CD4-positive, CD25-positive, alpha-beta regulatory T cell (primary cell): ENCODE results near the gene SAMD4A. TPM values are rescaled to one million over a fixed set of nuclear protein-coding genes. Genes with fewer than 3 reads are reported as not detected.
A peak's percentile ranks its signal among the peaks of the same experiment; 100 is the strongest.

ENCODE experiments used
- ATAC-seq, 2 donors: fragments of 150-1000 bp; cut with Tn5 transposase; one replicate each; pipeline ENCODE4 v1.10.0; 2021; ENCODE audit warnings: low read depth in 2 of 2, moderate number of reproducible peaks in 2 of 2, moderate library complexity in 1 of 2
- DNase-seq, 3 donors: peaks; one replicate each; pipeline versions ENCODE4 v3.0.0 to v3.0.0-alpha.2; 2012 to 2022; ENCODE audit warnings: mixed read lengths in 1 of 3
- H3K27ac ChIP-seq: one replicate; pipeline ENCODE4 v1.7.0; 2013; ENCODE audit warnings: mild to moderate bottlenecking, low read length; ENCODE audit not compliant: insufficient read depth, poor library complexity, severe bottlenecking
- H3K27me3 ChIP-seq: one replicate; pipeline ENCODE4 v1.7.0; 2013; ENCODE audit warnings: low read length; ENCODE audit not compliant: control insufficient read depth, insufficient read depth
- H3K36me3 ChIP-seq: one replicate; pipeline ENCODE4 v1.7.0; 2013; ENCODE audit warnings: mild to moderate bottlenecking, low read length, moderate library complexity; ENCODE audit not compliant: control insufficient read depth, insufficient read depth
- H3K4me1 ChIP-seq: 2 replicates; pipeline ENCODE4 v1.7.0; 2013; ENCODE audit warnings: mild to moderate bottlenecking, low read length; ENCODE audit not compliant: insufficient read depth, control insufficient read depth, poor library complexity, severe bottlenecking
- H3K4me3 ChIP-seq: one replicate; pipeline ENCODE4 v1.7.0; 2013; ENCODE audit warnings: low read depth, mild to moderate bottlenecking, low read length, moderate library complexity
- H3K9me3 ChIP-seq, 2 experiments: 1 replicate in 1 of 2; 2 replicates in 1 of 2; pipeline ENCODE4 v1.7.0; 2013; ENCODE audit warnings: low read length in 2 of 2, mild to moderate bottlenecking in 1 of 2, moderate library complexity in 1 of 2; ENCODE audit not compliant: control insufficient read depth in 2 of 2
- H3K27ac Mint-ChIP-seq, 3 donors: one replicate each; pipeline ENCODE4 v1.8.0; 2020 to 2022; ENCODE audit warnings: mild to moderate bottlenecking in 3 of 3, mixed read lengths in 3 of 3, moderate library complexity in 2 of 3
- H3K27me3 Mint-ChIP-seq: one replicate; pipeline ENCODE4 v1.8.0; 2022; ENCODE audit warnings: mild to moderate bottlenecking, mixed read lengths
- H3K36me3 Mint-ChIP-seq: one replicate; pipeline ENCODE4 v1.8.0; 2020; ENCODE audit warnings: mixed read lengths
- H3K4me1 Mint-ChIP-seq, 4 donors: one replicate each; pipeline ENCODE4 v1.8.0; 2020 to 2022; ENCODE audit warnings: mixed read lengths in 4 of 4, mild to moderate bottlenecking in 1 of 4
- H3K4me3 Mint-ChIP-seq, 4 donors: one replicate each; pipeline ENCODE4 v1.8.0; 2020 to 2022; ENCODE audit warnings: mild to moderate bottlenecking in 4 of 4, mixed read lengths in 4 of 4, moderate library complexity in 3 of 4
- H3K9me3 Mint-ChIP-seq, 7 donors: one replicate each; pipeline ENCODE4 v1.8.0; 2020 to 2022; ENCODE audit warnings: mixed read lengths in 7 of 7, mild to moderate bottlenecking in 3 of 7, moderate library complexity in 2 of 7
- polyA plus RNA-seq, 4 donors: library from polyadenylated mRNA; unstranded; fragments of 300-500 nt; fragmentation: Illumina TruSeq; gene quantifications; one replicate each; pipeline ENCODE4 v1.2.3, GENCODE V29; 2021
- total RNA-seq: library from RNA; stranded (reverse); gene quantifications from one replicate; pipeline ENCODE4 v1.2.3, GENCODE V29; 2022

The SAMD4A gene
- total and polyA plus RNA-seq, 5 donors from 2014 or later: 0.05 to 7.9 (median 0.13) TPM; not detected in 1

DNA sequence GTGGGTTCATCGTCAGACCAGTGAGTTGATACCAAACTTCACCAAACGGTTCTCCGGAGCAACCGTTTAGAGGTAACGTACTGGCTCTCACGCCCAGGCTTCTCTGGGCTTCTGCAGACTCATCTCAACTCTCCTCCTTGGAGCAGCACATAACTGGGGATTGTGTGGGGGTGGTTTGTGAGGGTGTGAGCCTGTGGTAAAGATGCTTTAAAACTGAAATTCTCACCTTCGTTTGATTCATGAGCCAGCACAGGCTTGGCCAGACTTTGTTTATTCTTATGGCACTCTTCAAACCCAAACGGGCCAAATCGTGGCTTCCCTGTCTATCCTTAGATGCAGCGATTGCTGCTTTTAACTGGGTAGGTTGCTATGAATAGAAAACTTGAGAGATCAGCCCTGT, 121.3 kb downstream of the SAMD4A start:
- Histone ChIP-seq H3K36me3 (no peaks in the 10 kb centered on the region), H3K4me3 (no peak overlapping the region), H3K27me3 (no peaks in the 10 kb centered on the region), H3K9me3 (no peaks in the 10 kb centered on the region), H3K27ac (no peak overlapping the region), H3K4me1 (no peaks in the 10 kb centered on the region)
- peaks cover under 1% of the 10 kb centered on the region for H3K27me3 Mint-ChIP-seq
- no peaks in the 10 kb centered on the region for H3K36me3 Mint-ChIP-seq
- no peak overlapping the region for H3K4me3 Mint-ChIP-seq
- peaks cover 0 to 1% (median 0%) of the 10 kb centered on the region in 7 donors for H3K9me3 Mint-ChIP-seq
- H3K4me1 Mint-ChIP-seq: peaks cover 0 to 3% (median 0%) of the 10 kb centered on the region in 4 donors
- DNase-seq (no peak), ATAC-seq (no peak)
- H3K27ac Mint-ChIP-seq: no peak overlapping the region

DNA sequence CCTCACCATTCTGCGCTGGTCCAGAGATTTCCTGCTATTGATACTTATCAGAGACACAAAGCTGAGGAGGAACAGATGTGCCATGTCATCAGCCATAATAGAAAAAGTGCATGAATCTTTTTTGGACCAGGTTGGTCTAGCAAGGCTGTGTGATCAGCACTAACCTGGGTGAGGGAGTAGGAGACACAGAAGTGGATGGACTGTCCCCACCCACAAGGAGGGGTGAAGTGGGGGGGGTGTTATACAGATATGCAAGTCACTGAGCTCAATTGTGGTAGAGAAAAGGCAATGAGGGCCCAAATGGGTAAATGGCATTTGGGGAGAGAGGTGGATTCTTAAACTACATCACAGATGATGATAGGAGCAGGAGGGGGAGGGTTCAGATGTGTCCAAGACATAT, 123.0 kb downstream of the SAMD4A start:
- Mint-ChIP-seq H3K4me1 (peaks cover 0 to 3% (median 0%) of the 10 kb centered on the region in 4 donors), H3K27ac (no peak overlapping the region), H3K9me3 (peaks cover 0 to 1% (median 0%) of the 10 kb centered on the region in 7 donors), H3K36me3 (peaks cover 10% of the 10 kb centered on the region), H3K4me3 (no peak overlapping the region), H3K27me3 (no peaks in the 10 kb centered on the region)
- Histone ChIP-seq H3K27ac (no peak overlapping the region), H3K27me3 (no peaks in the 10 kb centered on the region), H3K9me3 (no peaks in the 10 kb centered on the region), H3K4me1 (no peaks in the 10 kb centered on the region), H3K36me3 (no peaks in the 10 kb centered on the region), H3K4me3 (no peak overlapping the region)
- ATAC-seq (no peak), DNase-seq (no peak)

DNA sequence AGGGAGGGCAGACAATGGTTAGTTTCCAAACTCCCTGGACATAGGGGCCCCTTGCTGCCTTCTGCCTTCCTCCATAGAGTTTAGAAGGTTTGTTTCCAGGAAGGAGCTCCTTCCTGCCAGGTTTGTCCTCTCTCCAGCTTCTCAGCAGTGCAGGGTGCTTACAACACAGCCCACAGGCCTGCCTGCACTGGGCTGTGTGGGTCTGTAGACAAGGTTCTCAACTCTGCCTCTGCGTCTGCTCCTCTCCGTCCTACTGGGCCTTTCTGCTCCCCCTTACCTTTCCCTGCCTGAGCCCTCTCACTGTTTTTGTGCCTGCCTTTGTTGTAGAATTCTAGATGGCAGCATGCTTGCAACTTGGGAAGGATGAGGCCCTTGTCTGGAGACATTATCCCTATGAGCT, 124.0 kb downstream of the SAMD4A start:
- no peak overlapping the region for H3K27ac ChIP-seq
- ATAC-seq (no peak), DNase-seq (no peak)
- Mint-ChIP-seq H3K4me3 (no peak overlapping the region), H3K9me3 (no peaks in the 10 kb centered on the region), H3K27ac (peak overlapping the region in 2 of 3 donors; percentile 13 to 72), H3K36me3 (peaks cover 10% of the 10 kb centered on the region), H3K4me1 (no peaks in the 10 kb centered on the region), H3K27me3 (no peaks in the 10 kb centered on the region)
- no peaks in the 10 kb centered on the region for H3K27me3 ChIP-seq
- no peak overlapping the region for H3K4me3 ChIP-seq
- H3K4me1 ChIP-seq: no peaks in the 10 kb centered on the region
- no peaks in the 10 kb centered on the region for H3K36me3 ChIP-seq
- no peaks in the 10 kb centered on the region for H3K9me3 ChIP-seq

DNA sequence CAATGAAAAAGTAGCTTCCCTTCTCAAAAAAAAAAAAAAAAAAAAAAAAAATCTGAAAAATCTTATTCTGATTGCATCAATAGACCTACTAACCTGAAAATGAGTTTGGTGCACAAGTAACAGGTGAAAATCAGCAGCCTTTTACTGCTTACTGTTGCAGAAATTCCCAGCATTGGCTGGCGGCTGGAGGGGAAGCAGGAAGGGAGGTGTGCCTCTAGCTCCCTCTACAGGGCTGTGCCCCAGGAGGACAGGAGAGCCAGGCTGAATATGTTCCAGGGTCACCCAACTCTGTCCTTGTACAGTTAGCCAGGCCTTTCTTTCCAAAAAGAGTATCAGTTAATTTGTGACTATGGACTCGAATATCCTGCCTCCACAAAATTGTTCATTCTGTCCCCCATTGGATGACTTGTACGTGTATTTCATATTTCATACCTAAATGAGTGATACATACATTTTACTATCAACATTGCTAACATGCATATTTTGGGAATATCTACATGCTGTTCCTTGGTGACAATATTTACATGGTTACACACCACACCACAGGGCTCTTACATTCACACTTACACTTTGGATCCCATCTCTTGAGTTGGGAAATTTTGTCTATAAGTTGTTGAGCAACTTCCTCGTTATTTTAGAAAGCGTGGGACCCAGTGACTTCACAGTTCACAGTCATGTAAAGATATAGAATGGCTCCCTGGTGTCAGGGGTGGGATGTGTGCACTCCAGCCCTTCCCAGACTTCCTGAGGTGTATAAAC, 124.8 kb downstream of the SAMD4A start:
- Mint-ChIP-seq H3K4me1 (no peaks in the 10 kb centered on the region), H3K27ac (peak overlapping the region in 1 of 3 donors; percentile 72), H3K27me3 (no peaks in the 10 kb centered on the region), H3K36me3 (peaks cover 10% of the 10 kb centered on the region), H3K9me3 (no peaks in the 10 kb centered on the region), H3K4me3 (no peak overlapping the region)
- H3K4me3 ChIP-seq: no peak overlapping the region
- H3K27ac ChIP-seq: no peak overlapping the region
- peak; percentile 7 to 65 (median 31) for DNase-seq
- peak in 1 of 2 donors; percentile 58 for ATAC-seq
- no peaks in the 10 kb centered on the region for H3K36me3 ChIP-seq
- H3K27me3 ChIP-seq: no peaks in the 10 kb centered on the region
- no peaks in the 10 kb centered on the region for H3K9me3 ChIP-seq
- H3K4me1 ChIP-seq: no peaks in the 10 kb centered on the region

DNA sequence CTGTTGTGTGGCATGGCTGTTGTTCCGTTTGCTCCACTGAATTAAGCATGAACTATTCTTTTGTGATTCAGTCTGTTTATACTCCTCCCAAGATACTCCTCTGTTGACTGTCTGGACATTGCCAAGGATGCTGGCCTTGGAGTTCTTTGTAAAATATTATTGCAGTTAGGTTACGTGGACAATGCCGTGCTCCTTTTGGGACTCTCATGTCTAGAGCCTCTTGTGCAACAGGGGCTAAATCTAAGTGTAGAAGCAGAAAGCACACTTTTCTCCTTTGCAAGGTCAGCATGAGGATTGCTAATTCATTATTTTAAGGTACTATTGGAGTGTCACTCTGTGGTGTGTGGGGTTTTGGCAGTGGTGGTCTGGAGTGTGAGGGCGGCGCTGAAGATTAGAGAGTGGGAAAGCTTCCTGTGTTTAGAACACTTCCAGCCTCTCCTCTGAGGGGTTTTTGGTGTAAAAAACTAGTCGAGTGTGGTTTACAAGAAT, 125.4 kb downstream of the SAMD4A start:
- Histone ChIP-seq H3K27me3 (no peaks in the 10 kb centered on the region), H3K4me1 (no peaks in the 10 kb centered on the region), H3K27ac (no peak overlapping the region), H3K4me3 (no peak overlapping the region), H3K36me3 (no peaks in the 10 kb centered on the region), H3K9me3 (no peaks in the 10 kb centered on the region)
- Mint-ChIP-seq H3K4me3 (no peak overlapping the region), H3K4me1 (no peaks in the 10 kb centered on the region), H3K36me3 (peaks cover 10% of the 10 kb centered on the region), H3K27me3 (no peaks in the 10 kb centered on the region), H3K27ac (no peak overlapping the region), H3K9me3 (no peaks in the 10 kb centered on the region)
- DNase-seq (no peak), ATAC-seq (no peak)

DNA sequence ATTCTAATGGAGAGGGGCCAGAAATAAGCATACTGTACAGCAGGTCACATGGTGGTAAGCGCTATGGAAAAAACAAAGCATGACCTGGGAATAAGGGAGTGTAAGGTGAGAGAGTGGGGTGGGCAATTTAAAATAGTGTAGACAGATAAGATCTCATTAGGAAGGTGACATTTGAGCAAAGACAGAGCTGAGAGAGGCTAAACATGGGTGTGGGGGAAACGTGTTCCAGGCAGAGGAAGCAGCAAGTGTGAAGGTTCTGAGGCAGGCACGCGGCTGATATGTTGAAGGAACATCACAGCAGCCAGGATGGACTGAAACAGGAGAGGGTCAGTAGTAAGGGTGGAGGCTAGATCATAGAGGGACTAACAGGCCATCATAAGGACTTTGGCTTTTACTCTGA, 126.8 kb downstream of the SAMD4A start:
- Histone ChIP-seq H3K27ac (no peak overlapping the region), H3K4me1 (no peaks in the 10 kb centered on the region), H3K9me3 (no peaks in the 10 kb centered on the region), H3K4me3 (no peak overlapping the region), H3K36me3 (no peaks in the 10 kb centered on the region), H3K27me3 (no peaks in the 10 kb centered on the region)
- H3K27ac Mint-ChIP-seq: peak overlapping the region in 1 of 3 donors; percentile 28
- H3K27me3 Mint-ChIP-seq: no peaks in the 10 kb centered on the region
- DNase-seq (no peak), ATAC-seq (no peak)
- peaks cover 12% of the 10 kb centered on the region for H3K36me3 Mint-ChIP-seq
- H3K4me1 Mint-ChIP-seq: no peaks in the 10 kb centered on the region
- no peak overlapping the region for H3K4me3 Mint-ChIP-seq
- H3K9me3 Mint-ChIP-seq: no peaks in the 10 kb centered on the region

DNA sequence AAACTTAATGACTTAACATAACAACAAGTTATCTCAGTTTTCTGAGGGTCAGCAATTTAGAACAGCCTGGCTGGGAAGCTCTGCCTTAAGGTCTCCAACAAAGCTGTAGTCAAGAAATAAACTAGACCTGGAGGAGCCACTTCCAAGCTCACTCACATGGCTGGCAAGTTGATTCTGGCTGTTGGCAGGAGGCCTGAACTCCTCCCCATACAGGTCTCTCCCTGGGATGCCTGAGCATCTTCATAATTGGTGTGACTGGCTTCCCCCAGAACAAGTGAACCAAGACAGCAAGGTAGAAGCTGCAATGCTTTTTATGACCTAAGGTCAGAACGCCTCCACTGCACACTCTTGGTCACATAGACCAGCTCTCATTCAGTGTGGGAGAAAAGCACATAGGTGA, 128.3 kb downstream of the SAMD4A start:
- no peaks in the 10 kb centered on the region for H3K27me3 ChIP-seq
- Mint-ChIP-seq H3K36me3 (peaks cover 12% of the 10 kb centered on the region), H3K27ac (no peak overlapping the region), H3K4me1 (no peaks in the 10 kb centered on the region), H3K4me3 (no peak overlapping the region), H3K27me3 (peaks cover 6% of the 10 kb centered on the region), H3K9me3 (peaks cover 0 to 2% (median 0%) of the 10 kb centered on the region in 7 donors)
- H3K4me3 ChIP-seq: no peak overlapping the region
- DNase-seq (no peak), ATAC-seq (no peak)
- H3K27ac ChIP-seq: no peak overlapping the region
- H3K4me1 ChIP-seq: no peaks in the 10 kb centered on the region
- H3K9me3 ChIP-seq: no peaks in the 10 kb centered on the region
- no peaks in the 10 kb centered on the region for H3K36me3 ChIP-seq

DNA sequence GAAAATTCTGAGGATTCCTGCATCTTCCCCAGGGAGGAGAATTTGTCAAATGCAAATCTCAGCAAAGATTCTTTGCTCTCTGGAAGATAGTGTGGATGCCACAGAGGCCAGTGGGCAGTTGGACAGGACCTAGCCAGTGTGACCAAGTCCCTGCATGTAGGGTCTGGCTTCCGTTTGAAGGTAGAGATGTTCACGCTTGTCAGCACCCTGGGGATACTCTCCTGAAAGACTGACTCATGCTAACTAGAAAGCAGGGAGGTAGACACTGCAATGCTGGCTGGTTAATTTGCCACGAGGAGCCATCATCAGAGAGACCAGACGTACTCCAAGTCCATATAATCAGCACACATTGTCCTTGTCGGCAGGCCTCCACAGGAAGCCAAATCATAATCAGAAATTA, 130.1 kb downstream of the SAMD4A start:
- Histone ChIP-seq H3K27me3 (no peaks in the 10 kb centered on the region), H3K36me3 (no peaks in the 10 kb centered on the region), H3K4me1 (no peaks in the 10 kb centered on the region), H3K9me3 (no peaks in the 10 kb centered on the region), H3K4me3 (no peak overlapping the region), H3K27ac (no peak overlapping the region)
- Mint-ChIP-seq H3K9me3 (peaks cover 0 to 2% (median 0%) of the 10 kb centered on the region in 7 donors), H3K27ac (no peak overlapping the region), H3K4me3 (no peak overlapping the region), H3K27me3 (peaks cover 6% of the 10 kb centered on the region), H3K4me1 (peaks cover 0 to 5% (median 0%) of the 10 kb centered on the region in 4 donors), H3K36me3 (peaks cover 12% of the 10 kb centered on the region)
- DNase-seq (no peak), ATAC-seq (no peak)
